IMR-90 (cell line): ENCODE measurements around the gene P4HA2.

ENCODE experiments used
- BHLHE40 ChIP-seq: fragments of 150-350 bp; IDR thresholded peaks from 2 replicates; pipeline ENCODE4 v1.6.1; 2016; ENCODE audit warnings: mild to moderate bottlenecking, low read depth, low read length
- CEBPB ChIP-seq: IDR thresholded peaks from 2 replicates; pipeline ENCODE4 v1.6.1; 2012; ENCODE audit warnings: low read depth, low read length, improper control_type of control experiment
- MAFK ChIP-seq: IDR thresholded peaks from 2 replicates; pipeline ENCODE4 v1.6.1; 2012; ENCODE audit warnings: low read depth, low read length, improper control_type of control experiment
- MXI1 ChIP-seq: IDR thresholded peaks from 2 replicates; pipeline ENCODE4 v1.6.1; 2012; ENCODE audit warnings: low read depth, mild to moderate bottlenecking, low read length, moderate library complexity, borderline replicate concordance
- NFE2L2 ChIP-seq: fragments of 150-350 bp; IDR thresholded peaks from 2 replicates; pipeline ENCODE4 v1.6.1; 2016; ENCODE audit warnings: low read depth, mild to moderate bottlenecking, low read length
- POLR2A ChIP-seq: IDR thresholded peaks from 2 replicates; pipeline ENCODE4 v1.6.1; 2012; ENCODE audit warnings: mild to moderate bottlenecking, low read depth, low read length
- RAD21 ChIP-seq: IDR thresholded peaks from 2 replicates; pipeline ENCODE4 v1.6.1; 2012; ENCODE audit warnings: low read length, improper control_type of control experiment
- RFX5 ChIP-seq: IDR thresholded peaks from 2 replicates; pipeline ENCODE4 v1.8.0; 2012; ENCODE audit warnings: low read depth, mild to moderate bottlenecking, low read length, moderate library complexity
- SMC3 ChIP-seq: fragments of 150-350 bp; IDR thresholded peaks from 2 replicates; pipeline ENCODE4 v1.6.1; 2016; ENCODE audit warnings: low read depth, mild to moderate bottlenecking, antibody characterized with exemption, low read length, moderate library complexity
- TF ChIP-seq, protein P1 (sequence below): conservative IDR thresholded peaks from 2 replicates; pipeline ENCODE4 v1.5.1; 2012; ENCODE audit warnings: mild to moderate bottlenecking, low read depth, low read length, improper control_type of control experiment
- TF ChIP-seq, protein P2 (sequence below): fragments of 150-350 bp; IDR thresholded peaks from 2 replicates; pipeline ENCODE4 v1.6.1; 2017; ENCODE audit warnings: mild to moderate bottlenecking, antibody characterized with exemption, low read length, low read depth

DNA sequence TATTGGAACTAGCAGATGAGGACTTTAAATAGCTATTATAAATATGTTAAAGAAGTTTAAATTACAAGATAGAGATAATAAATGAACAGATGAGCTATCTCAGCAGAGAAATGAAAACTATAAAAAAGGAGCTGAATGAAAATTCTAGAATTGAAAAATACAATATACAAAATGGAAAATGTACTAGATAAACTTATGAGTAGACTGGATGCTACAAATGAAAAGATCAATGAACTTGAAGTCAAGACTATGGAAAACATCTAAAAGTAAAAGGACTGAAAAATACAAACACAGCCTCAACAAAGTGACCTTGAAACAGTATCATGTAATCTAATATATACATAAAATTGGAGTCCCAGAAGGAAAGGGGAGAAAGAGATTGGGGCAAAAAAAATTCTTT lies 19.2 kb upstream of the P4HA2 start:
- TF ChIP-seq, protein P1, sequence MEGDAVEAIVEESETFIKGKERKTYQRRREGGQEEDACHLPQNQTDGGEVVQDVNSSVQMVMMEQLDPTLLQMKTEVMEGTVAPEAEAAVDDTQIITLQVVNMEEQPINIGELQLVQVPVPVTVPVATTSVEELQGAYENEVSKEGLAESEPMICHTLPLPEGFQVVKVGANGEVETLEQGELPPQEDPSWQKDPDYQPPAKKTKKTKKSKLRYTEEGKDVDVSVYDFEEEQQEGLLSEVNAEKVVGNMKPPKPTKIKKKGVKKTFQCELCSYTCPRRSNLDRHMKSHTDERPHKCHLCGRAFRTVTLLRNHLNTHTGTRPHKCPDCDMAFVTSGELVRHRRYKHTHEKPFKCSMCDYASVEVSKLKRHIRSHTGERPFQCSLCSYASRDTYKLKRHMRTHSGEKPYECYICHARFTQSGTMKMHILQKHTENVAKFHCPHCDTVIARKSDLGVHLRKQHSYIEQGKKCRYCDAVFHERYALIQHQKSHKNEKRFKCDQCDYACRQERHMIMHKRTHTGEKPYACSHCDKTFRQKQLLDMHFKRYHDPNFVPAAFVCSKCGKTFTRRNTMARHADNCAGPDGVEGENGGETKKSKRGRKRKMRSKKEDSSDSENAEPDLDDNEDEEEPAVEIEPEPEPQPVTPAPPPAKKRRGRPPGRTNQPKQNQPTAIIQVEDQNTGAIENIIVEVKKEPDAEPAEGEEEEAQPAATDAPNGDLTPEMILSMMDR, result no peak
- TF ChIP-seq RAD21 (no peak), MAFK (no peak), MXI1 (no peak), SMC3 (no peak), POLR2A (no peak), RFX5 (no peak), NFE2L2 (no peak), CEBPB (no peak), BHLHE40 (no peak)
- TF ChIP-seq, protein P2, sequence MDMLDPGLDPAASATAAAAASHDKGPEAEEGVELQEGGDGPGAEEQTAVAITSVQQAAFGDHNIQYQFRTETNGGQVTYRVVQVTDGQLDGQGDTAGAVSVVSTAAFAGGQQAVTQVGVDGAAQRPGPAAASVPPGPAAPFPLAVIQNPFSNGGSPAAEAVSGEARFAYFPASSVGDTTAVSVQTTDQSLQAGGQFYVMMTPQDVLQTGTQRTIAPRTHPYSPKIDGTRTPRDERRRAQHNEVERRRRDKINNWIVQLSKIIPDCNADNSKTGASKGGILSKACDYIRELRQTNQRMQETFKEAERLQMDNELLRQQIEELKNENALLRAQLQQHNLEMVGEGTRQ, result no peak
